SU-DHL-6 (cell line): ENCODE measurements around the gene REXO2.

Experiments used
- CTCF ChIP-seq: fragments of 200-600 bp; sonication (generic); IDR thresholded peaks from one replicate; pipeline ENCODE4 v1.5.1; 2017; ENCODE audit warnings: antibody characterized with exemption, mild to moderate bottlenecking, low read length, moderate library complexity; ENCODE audit not compliant: insufficient read depth, poor library complexity, severe bottlenecking
- EZH2phosphoT487 ChIP-seq: fragments of 200-600 bp; sonication (generic), shearing (Covaris generic); conservative IDR thresholded peaks from 2 replicates; pipeline ENCODE4 v1.6.1; 2018; ENCODE audit warnings: mild to moderate bottlenecking, antibody characterized with exemption, low read length, moderate library complexity, mixed read lengths

GRCh38 chr11:114447892-114448291 lies 8.6 kb downstream of the REXO2 start:
- no peak for TF ChIP-seq CTCF
- no peak for TF ChIP-seq EZH2phosphoT487
